HCT116 (cell line): ENCODE measurements around the gene MAP3K7CL. TPM values are rescaled to one million over a fixed set of nuclear protein-coding genes. Genes with fewer than 3 reads are reported as not detected.

Experiments
- ATAC-seq: fragments of 200-7000 bp; cut with Tn5 transposase; 2 replicates; pipeline ENCODE4 v1.9.1; 2020; ENCODE audit warnings: mild to moderate bottlenecking, moderate library complexity
- BruUV-seq: library from RNA; stranded (reverse); fragments of 400-500 nt; replicated peaks from 2 replicates; lab custom pipeline; 2021; lab: Mats Ljungman, UMichigan
- CTCF ChIA-PET: fragments of 300-600 bp; sonication (Branson Sonifier 250); formaldehyde crosslinking; loops from one replicate; lab custom pipeline; 2021; ENCODE audit warnings: antibody characterized with exemption; lab: Charles Lee
- POLR2A ChIA-PET: fragments of 300-600, 350-600 bp; sonication (Branson Sonifier 250); formaldehyde crosslinking; loops from one replicate; lab custom pipeline; 2021; ENCODE audit warnings: antibody characterized with exemption; lab: Charles Lee
- RAD21 ChIA-PET, 2 experiments: fragments of 300-600 bp; sonication (Branson Sonifier 250); formaldehyde crosslinking; loops; one replicate each; lab custom pipeline; 2023; ENCODE audit warnings: low total read pairs in 2 of 2; ENCODE audit not compliant: uncharacterized antibody in 2 of 2, unreplicated experiment in 2 of 2, low non-redundant PET in 1 of 2; lab: Charles Lee
- DNase-seq: peaks from one replicate; pipeline ENCODE4 v3.0.0-alpha.2; 2010; ENCODE audit warnings: low read depth, low spot score
- H2AFZ ChIP-seq: fragments of 200-600 bp; shearing (Covaris generic), sonication (generic); 2 replicates; pipeline ENCODE4 v1.6.1; 2017; ENCODE audit warnings: low read depth, mixed run types, mixed read lengths, antibody characterized with exemption, low read length; ENCODE audit not compliant: poor library complexity, severe bottlenecking
- H3K27ac ChIP-seq: 2 replicates; pipeline ENCODE4 v1.5.1; 2012; ENCODE audit warnings: low read depth, low read length
- H3K27me3 ChIP-seq: fragments of 200-600 bp; sonication (generic); 2 replicates; pipeline ENCODE4 v1.6.1; 2016; ENCODE audit warnings: mixed run types, low read length, mixed read lengths; ENCODE audit not compliant: insufficient read depth
- H3K36me3 ChIP-seq, 2 experiments: fragments of 200-500 bp in 1 of 2; fragments of 200-600 bp in 1 of 2; sonication (Bioruptor generic) in 1 of 2; sonication (generic) in 1 of 2; 2 replicates each; pipeline versions ENCODE4 v1.5.1 to v1.6.1; 2014 to 2016; ENCODE audit warnings: low read length in 2 of 2, inconsistent platforms in 1 of 2, mixed read lengths in 1 of 2, mixed run types in 1 of 2; ENCODE audit not compliant: insufficient read depth in 2 of 2, control insufficient read depth in 1 of 2
- H3K4me1 ChIP-seq, 2 experiments: fragments of 200-600 bp in 1 of 2; sonication (generic) in 1 of 2; 2 replicates each; pipeline versions ENCODE4 v1.5.1 to v1.6.1; 2012 to 2017; ENCODE audit warnings: low read length in 2 of 2, inconsistent platforms in 1 of 2, mild to moderate bottlenecking in 1 of 2, mixed read lengths in 1 of 2, mixed run types in 1 of 2, moderate library complexity in 1 of 2; ENCODE audit not compliant: insufficient read depth in 2 of 2, control insufficient read depth in 1 of 2
- H3K4me2 ChIP-seq: fragments of 200-600 bp; sonication (generic); 2 replicates; pipeline ENCODE4 v1.6.1; 2017; ENCODE audit warnings: mixed run types, low read length, mixed read lengths
- H3K4me3 ChIP-seq, 2 experiments: fragments of 200-600 bp in 1 of 2; sonication (generic) in 1 of 2; replicated peaks in 1 of 2; 2 replicates each; pipeline ENCODE4 v1.5.1; 2011 to 2016; ENCODE audit warnings: low read length in 2 of 2, control low read depth in 1 of 2, low read depth in 1 of 2, mild to moderate bottlenecking in 1 of 2, mixed read lengths in 1 of 2, mixed run types in 1 of 2
- H3K79me2 ChIP-seq: fragments of 200-600 bp; sonication (generic); 2 replicates; pipeline ENCODE4 v1.6.1; 2017; ENCODE audit warnings: mild to moderate bottlenecking, mixed run types, low read length, moderate library complexity, mixed read lengths; ENCODE audit not compliant: insufficient read depth
- H3K9ac ChIP-seq: fragments of 200-600 bp; sonication (generic); 2 replicates; pipeline ENCODE4 v1.6.1; 2016; ENCODE audit warnings: low read length, mixed read lengths
- H3K9me2 ChIP-seq: fragments of 200-600 bp; sonication (generic), shearing (Covaris generic); 2 replicates; pipeline ENCODE4 v1.6.1; 2017; ENCODE audit warnings: mixed run types, mild to moderate bottlenecking, moderate library complexity; ENCODE audit not compliant: insufficient read depth
- H3K9me3 ChIP-seq, 2 experiments: fragments of 200-500 bp in 1 of 2; fragments of 200-600 bp in 1 of 2; sonication (Bioruptor generic) in 1 of 2; sonication (generic) in 1 of 2; 2 replicates each; pipeline ENCODE4 v1.6.1; 2014 to 2017; ENCODE audit warnings: low read length in 2 of 2, mixed read lengths in 2 of 2, inconsistent platforms in 1 of 2, low read depth in 1 of 2, mild to moderate bottlenecking in 1 of 2, mixed run types in 1 of 2, moderate library complexity in 1 of 2; ENCODE audit not compliant: control insufficient read depth in 1 of 2, insufficient read depth in 1 of 2
- H4K20me1 ChIP-seq: fragments of 200-600 bp; sonication (generic), shearing (Covaris generic); 2 replicates; pipeline ENCODE4 v1.6.1; 2017; ENCODE audit warnings: mixed run types, mild to moderate bottlenecking, moderate library complexity; ENCODE audit not compliant: insufficient read depth
- ATF3 ChIP-seq: IDR thresholded peaks from 2 replicates; pipeline ENCODE4 v1.6.1; 2012
- CBX3 ChIP-seq: IDR thresholded peaks from 2 replicates; pipeline ENCODE4 v1.6.1; 2012; ENCODE audit warnings: low read depth
- CTCF ChIP-seq, 3 experiments: fragments of 200-600 bp in 1 of 3; sonication (generic) in 1 of 3; IDR thresholded peaks in 2 of 3; conservative IDR thresholded peaks in 1 of 3; 2 replicates each; pipeline ENCODE4 v1.5.1; 2012 to 2017; ENCODE audit warnings: low read depth in 2 of 3, low read length in 2 of 3, antibody characterized with exemption in 1 of 3, borderline replicate concordance in 1 of 3, control low read depth in 1 of 3, mild to moderate bottlenecking in 1 of 3, mixed read lengths in 1 of 3, mixed run types in 1 of 3, moderate library complexity in 1 of 3; ENCODE audit not compliant: insufficient read depth in 1 of 3
- EGR1 ChIP-seq: IDR thresholded peaks from 2 replicates; pipeline ENCODE4 v1.6.1; 2012; ENCODE audit warnings: low read depth
- ELF1 ChIP-seq: IDR thresholded peaks from 2 replicates; pipeline ENCODE4 v1.6.1; 2012; ENCODE audit warnings: low read depth, borderline replicate concordance
- EZH2 ChIP-seq: fragments of 200-600 bp; sonication (generic); IDR thresholded peaks from 2 replicates; pipeline ENCODE4 v1.6.1; 2017; ENCODE audit warnings: antibody characterized with exemption, mixed run types
- FOSL1 ChIP-seq: IDR thresholded peaks from 2 replicates; pipeline ENCODE4 v1.6.1; 2012; ENCODE audit warnings: low read depth
- MAX ChIP-seq: IDR thresholded peaks from 2 replicates; pipeline ENCODE4 v1.6.1; 2012
- POLR2A ChIP-seq: IDR thresholded peaks from 2 replicates; pipeline ENCODE4 v1.7.0; 2011; ENCODE audit warnings: borderline replicate concordance; ENCODE audit not compliant: insufficient read depth, insufficient read length; ENCODE audit errors: extremely low read depth
- POLR2AphosphoS5 ChIP-seq: IDR thresholded peaks from 2 replicates; pipeline ENCODE4 v1.6.1; 2011; ENCODE audit warnings: mild to moderate bottlenecking, low read depth, low read length, moderate library complexity
- RAD21 ChIP-seq: IDR thresholded peaks from 2 replicates; pipeline ENCODE4 v1.6.1; 2012; ENCODE audit warnings: low read depth, mild to moderate bottlenecking
- SIN3A ChIP-seq: IDR thresholded peaks from 2 replicates; pipeline ENCODE4 v1.6.1; 2012; ENCODE audit warnings: low read depth
- SP1 ChIP-seq: IDR thresholded peaks from 2 replicates; pipeline ENCODE4 v1.6.1; 2012; ENCODE audit warnings: low read depth
- TCF7L2 ChIP-seq: IDR thresholded peaks from 2 replicates; pipeline ENCODE4 v1.7.0; 2011; ENCODE audit warnings: borderline replicate concordance, inconsistent platforms; ENCODE audit not compliant: insufficient read depth, insufficient read length; ENCODE audit errors: extremely low read depth
- ZBTB33 ChIP-seq: IDR thresholded peaks from 2 replicates; pipeline ENCODE4 v1.6.1; 2011; ENCODE audit warnings: mild to moderate bottlenecking, low read length, moderate library complexity; ENCODE audit not compliant: insufficient replicate concordance; ENCODE audit errors: extremely low read depth
- ZFX ChIP-seq: fragments of 450-650 bp; IDR thresholded peaks from 2 replicates; pipeline ENCODE4 v1.6.1; 2017
- ZNF274 ChIP-seq: fragments of 200-500 bp; sonication (Bioruptor generic); IDR thresholded peaks from 2 replicates; pipeline ENCODE4 v1.6.1; 2014; ENCODE audit warnings: mild to moderate bottlenecking, low read depth, low read length, inconsistent platforms
- intact Hi-C: fragments of 100-400 bp; cut with micrococcal nuclease; formaldehyde crosslinking; loops from 2 replicates; pipeline ENCODE4 v1.10.0; 2022
- total RNA-seq: library from RNA; stranded (reverse); gene quantifications from one replicate; pipeline ENCODE4 v1.2.1, GENCODE V29; 2021; ENCODE audit not compliant: unreplicated experiment

Gene MAP3K7CL
- total RNA-seq, 1 experiment from 2014 or later, result 0.57 TPM

- ATAC-seq (no peak), DNase-seq (no peak)
- intact Hi-C loops, result no loop called here
- ChIA-PET POLR2A (no interaction called here), CTCF (no interaction called here), RAD21 (no interaction called here)
- H4K20me1 ChIP-seq, result no peaks in the 10 kb centered on the region
- no peaks in the 10 kb centered on the region for H3K27me3 ChIP-seq
- H3K79me2 ChIP-seq, result no peaks in the 10 kb centered on the region
- H3K36me3 ChIP-seq, result no peaks in the 10 kb centered on the region
- no peak overlapping the region for H2AFZ ChIP-seq
- H3K4me3 ChIP-seq, result no peak overlapping the region
- H3K9me3 ChIP-seq, result no peaks in the 10 kb centered on the region
- H3K9ac ChIP-seq, result no peak overlapping the region
- BruUV-seq, result no TSS peak
- H3K27ac ChIP-seq, result no peak overlapping the region
- no peak overlapping the region for H3K4me2 ChIP-seq
- no peaks in the 10 kb centered on the region for H3K9me2 ChIP-seq
- 0 out of 4 replicates have a peak, but pooled peaks cover 0 to 4% of the 10 kb centered on the region in 2 experiments for H3K4me1 ChIP-seq
- TF ChIP-seq CBX3 (no peak), CTCF (IDR thresholded peaks at IDR 0.05 in 2 of 3, conservative IDR thresholded peaks at IDR 0.05 in 1 of 3; ENCODE audit: borderline replicate concordance in 1 of 3, insufficient read depth in 1 of 3, low read depth in 2 of 3, low read length in 2 of 3) (no peak), TCF7L2 (no peak), POLR2AphosphoS5 (no peak), MAX (no peak), RAD21 (no peak), FOSL1 (no peak), EZH2 (no peak)
Measured at GRCh38 chr21:29083306-29083705, 47.1 kb upstream of the MAP3K7CL start.

- H3K27me3 ChIP-seq, result no peaks in the 10 kb centered on the region
- no peaks in the 10 kb centered on the region for H3K9me2 ChIP-seq
- no peaks in the 10 kb centered on the region for H4K20me1 ChIP-seq
- CTCF ChIA-PET, result no interaction called here
- no peak overlapping the region for H3K27ac ChIP-seq
- H3K4me1 ChIP-seq, result 0 out of 4 replicates have a peak, but pooled peaks cover 0 to 4% of the 10 kb centered on the region in 2 experiments
- intact Hi-C loops, result no loop called here
- no peak overlapping the region for H3K4me3 ChIP-seq
- H2AFZ ChIP-seq, result no peak overlapping the region
- H3K9ac ChIP-seq, result no peak overlapping the region
- DNase-seq (no peak), ATAC-seq (no peak)
- no peak overlapping the region for H3K4me2 ChIP-seq
- no peaks in the 10 kb centered on the region for H3K79me2 ChIP-seq
- no peaks in the 10 kb centered on the region for H3K36me3 ChIP-seq
- BruUV-seq, result no TSS peak
- no peaks in the 10 kb centered on the region for H3K9me3 ChIP-seq
- POLR2A ChIA-PET, result no interaction called here
- RAD21 ChIA-PET, result no interaction called here
- TF ChIP-seq EGR1 (no peak), ELF1 (no peak), ZFX (no peak), CBX3 (no peak), EZH2 (no peak), ZNF274 (no peak), FOSL1 (no peak), MAX (no peak), POLR2A (no peak), ATF3 (no peak), ZBTB33 (no peak), POLR2AphosphoS5 (no peak), SP1 (no peak), SIN3A (no peak), TCF7L2 (no peak)
Measured at GRCh38 chr21:29084372-29084771, 46.1 kb upstream of the MAP3K7CL start.
